DOHH2 (cell line): ENCODE results near the gene RASGRP4.

Source experiments
- H3F3A ChIP-seq: fragments of 200-600 bp; sonication (generic), shearing (Covaris generic); 2 replicates; pipeline ENCODE4 v1.6.0; 2016; ENCODE audit warnings: antibody characterized with exemption, mild to moderate bottlenecking; ENCODE audit not compliant: control insufficient read depth, insufficient read depth
- H3K27ac ChIP-seq: fragments of 200-600 bp; sonication (generic); 2 replicates; pipeline ENCODE4 v1.5.1; 2014; ENCODE audit warnings: low read depth, mild to moderate bottlenecking, low read length, moderate library complexity
- H3K27me3 ChIP-seq: fragments of 200-600 bp; sonication (generic); 2 replicates; pipeline ENCODE4 v1.6.1; 2014; ENCODE audit warnings: mild to moderate bottlenecking, low read length, mixed read lengths; ENCODE audit not compliant: control insufficient read depth
- H3K36me3 ChIP-seq: fragments of 200-600 bp; sonication (generic); 2 replicates; pipeline ENCODE4 v1.6.1; 2014; ENCODE audit warnings: mild to moderate bottlenecking, low read length, moderate library complexity, mixed read lengths; ENCODE audit not compliant: control insufficient read depth
- H3K4me1 ChIP-seq: fragments of 200-600 bp; sonication (generic); 2 replicates; pipeline ENCODE4 v1.6.1; 2014; ENCODE audit warnings: mild to moderate bottlenecking, low read length, mixed read lengths; ENCODE audit not compliant: control insufficient read depth
- H3K4me2 ChIP-seq: fragments of 200-600 bp; sonication (generic); 2 replicates; pipeline ENCODE4 v1.6.0; 2014; ENCODE audit warnings: mild to moderate bottlenecking, low read length, moderate library complexity
- H3K4me3 ChIP-seq: fragments of 200-600 bp; sonication (generic); 2 replicates; pipeline ENCODE4 v1.5.1; 2014; ENCODE audit warnings: mild to moderate bottlenecking, low read length, mixed read lengths
- H3K79me2 ChIP-seq: fragments of 200-600 bp; sonication (generic); 2 replicates; pipeline ENCODE4 v1.6.1; 2014; ENCODE audit warnings: mild to moderate bottlenecking, low read length, mixed read lengths; ENCODE audit not compliant: control insufficient read depth
- H3K9me2 ChIP-seq: fragments of 200-600 bp; sonication (generic); replicated peaks from 2 replicates; pipeline ENCODE4 v1.6.1; 2014; ENCODE audit warnings: mild to moderate bottlenecking, low read length, mixed read lengths; ENCODE audit not compliant: control insufficient read depth
- H3K9me3 ChIP-seq: fragments of 200-600 bp; sonication (generic); 2 replicates; pipeline ENCODE4 v1.6.1; 2014; ENCODE audit warnings: antibody characterized with exemption, low read length, mixed read lengths; ENCODE audit not compliant: control insufficient read depth, insufficient read depth
- H4K20me1 ChIP-seq: fragments of 200-600 bp; sonication (generic); 2 replicates; pipeline ENCODE4 v1.6.0; 2014; ENCODE audit warnings: low read depth, mild to moderate bottlenecking, antibody characterized with exemption, low read length, moderate library complexity; ENCODE audit not compliant: control insufficient read depth, insufficient read depth
- EZH2phosphoT487 ChIP-seq: fragments of 200-600 bp; sonication (generic); IDR thresholded peaks from 2 replicates; pipeline ENCODE4 v1.6.1; 2017; ENCODE audit warnings: borderline replicate concordance, mild to moderate bottlenecking, antibody characterized with exemption, low read length, moderate library complexity, mixed read lengths
- TF ChIP-seq, protein P1 (sequence below): fragments of 200-600 bp; sonication (generic); IDR thresholded peaks from one replicate; pipeline ENCODE4 v1.5.1; 2014; ENCODE audit warnings: antibody characterized with exemption, mild to moderate bottlenecking, low read depth, low read length; ENCODE audit not compliant: poor library complexity, severe bottlenecking

The RASGRP4 gene

DNA sequence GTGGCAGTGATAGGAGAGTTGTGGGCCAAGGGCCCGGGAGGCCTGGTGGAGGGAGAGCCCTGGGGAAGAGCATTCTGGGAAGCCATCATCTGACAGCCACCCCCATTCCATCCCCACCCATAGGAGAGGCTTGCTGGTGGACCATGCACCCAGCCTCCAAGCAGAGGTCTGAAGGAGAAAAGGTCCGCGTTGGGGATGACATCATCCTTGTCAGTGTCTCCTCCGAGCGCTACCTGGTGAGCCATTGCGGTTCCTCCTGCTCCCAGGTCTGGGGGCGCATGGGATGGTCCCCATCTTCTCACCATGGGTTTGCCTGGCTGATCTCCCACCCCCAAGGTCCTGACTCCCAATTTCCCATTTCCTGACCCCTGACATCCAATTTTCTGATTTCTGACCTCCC lies 18.0 kb upstream of the RASGRP4 start:
- Histone ChIP-seq H3K9me2 (no peaks in the 10 kb centered on the region), H3K79me2 (no peaks in the 10 kb centered on the region), H4K20me1 (no peaks in the 10 kb centered on the region), H3K27me3 (no peaks in the 10 kb centered on the region), H3K36me3 (no peaks in the 10 kb centered on the region), H3K27ac (no peak overlapping the region), H3F3A (no peaks in the 10 kb centered on the region), H3K9me3 (no peaks in the 10 kb centered on the region), H3K4me1 (no peaks in the 10 kb centered on the region), H3K4me3 (no peak overlapping the region), H3K4me2 (no peak overlapping the region)
- no peak for TF ChIP-seq EZH2phosphoT487
- TF ChIP-seq, protein P1, sequence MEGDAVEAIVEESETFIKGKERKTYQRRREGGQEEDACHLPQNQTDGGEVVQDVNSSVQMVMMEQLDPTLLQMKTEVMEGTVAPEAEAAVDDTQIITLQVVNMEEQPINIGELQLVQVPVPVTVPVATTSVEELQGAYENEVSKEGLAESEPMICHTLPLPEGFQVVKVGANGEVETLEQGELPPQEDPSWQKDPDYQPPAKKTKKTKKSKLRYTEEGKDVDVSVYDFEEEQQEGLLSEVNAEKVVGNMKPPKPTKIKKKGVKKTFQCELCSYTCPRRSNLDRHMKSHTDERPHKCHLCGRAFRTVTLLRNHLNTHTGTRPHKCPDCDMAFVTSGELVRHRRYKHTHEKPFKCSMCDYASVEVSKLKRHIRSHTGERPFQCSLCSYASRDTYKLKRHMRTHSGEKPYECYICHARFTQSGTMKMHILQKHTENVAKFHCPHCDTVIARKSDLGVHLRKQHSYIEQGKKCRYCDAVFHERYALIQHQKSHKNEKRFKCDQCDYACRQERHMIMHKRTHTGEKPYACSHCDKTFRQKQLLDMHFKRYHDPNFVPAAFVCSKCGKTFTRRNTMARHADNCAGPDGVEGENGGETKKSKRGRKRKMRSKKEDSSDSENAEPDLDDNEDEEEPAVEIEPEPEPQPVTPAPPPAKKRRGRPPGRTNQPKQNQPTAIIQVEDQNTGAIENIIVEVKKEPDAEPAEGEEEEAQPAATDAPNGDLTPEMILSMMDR: no peak

GRCh38 chr19:38443458-38443999 lies 17.5 kb upstream of the RASGRP4 start:
- H3K4me1 ChIP-seq: no peaks in the 10 kb centered on the region
- H3K36me3 ChIP-seq: no peaks in the 10 kb centered on the region
- no peaks in the 10 kb centered on the region for H3K27me3 ChIP-seq
- H3K27ac ChIP-seq: no peak overlapping the region
- H3F3A ChIP-seq: no peaks in the 10 kb centered on the region
- H4K20me1 ChIP-seq: no peaks in the 10 kb centered on the region
- H3K4me3 ChIP-seq: no peak overlapping the region
- H3K9me3 ChIP-seq: no peaks in the 10 kb centered on the region
- no peaks in the 10 kb centered on the region for H3K9me2 ChIP-seq
- H3K4me2 ChIP-seq: no peak overlapping the region
- no peaks in the 10 kb centered on the region for H3K79me2 ChIP-seq
- TF ChIP-seq, protein P1: no peak
- TF ChIP-seq EZH2phosphoT487: no peak

GRCh38 chr19:38442736-38443135 lies 16.7 kb upstream of the RASGRP4 start:
- no peak overlapping the region for H3K4me3 ChIP-seq
- no peaks in the 10 kb centered on the region for H3K27me3 ChIP-seq
- H3K36me3 ChIP-seq: no peaks in the 10 kb centered on the region
- no peak overlapping the region for H3K4me2 ChIP-seq
- H4K20me1 ChIP-seq: no peaks in the 10 kb centered on the region
- H3K4me1 ChIP-seq: no peaks in the 10 kb centered on the region
- H3K27ac ChIP-seq: no peak overlapping the region
- no peaks in the 10 kb centered on the region for H3K79me2 ChIP-seq
- no peaks in the 10 kb centered on the region for H3K9me2 ChIP-seq
- TF ChIP-seq, protein P1: no peak
- TF ChIP-seq EZH2phosphoT487: no peak
- no peaks in the 10 kb centered on the region for H3F3A ChIP-seq
- H3K9me3 ChIP-seq: no peaks in the 10 kb centered on the region
